Right forelimb (tissue), 1 donor: ENCODE measurements around the gene PDCL3.

Experiments used
- DNase-seq: peaks from one replicate; pipeline ENCODE4 v3.0.0-alpha.2; 2018

The PDCL3 gene

DNA sequence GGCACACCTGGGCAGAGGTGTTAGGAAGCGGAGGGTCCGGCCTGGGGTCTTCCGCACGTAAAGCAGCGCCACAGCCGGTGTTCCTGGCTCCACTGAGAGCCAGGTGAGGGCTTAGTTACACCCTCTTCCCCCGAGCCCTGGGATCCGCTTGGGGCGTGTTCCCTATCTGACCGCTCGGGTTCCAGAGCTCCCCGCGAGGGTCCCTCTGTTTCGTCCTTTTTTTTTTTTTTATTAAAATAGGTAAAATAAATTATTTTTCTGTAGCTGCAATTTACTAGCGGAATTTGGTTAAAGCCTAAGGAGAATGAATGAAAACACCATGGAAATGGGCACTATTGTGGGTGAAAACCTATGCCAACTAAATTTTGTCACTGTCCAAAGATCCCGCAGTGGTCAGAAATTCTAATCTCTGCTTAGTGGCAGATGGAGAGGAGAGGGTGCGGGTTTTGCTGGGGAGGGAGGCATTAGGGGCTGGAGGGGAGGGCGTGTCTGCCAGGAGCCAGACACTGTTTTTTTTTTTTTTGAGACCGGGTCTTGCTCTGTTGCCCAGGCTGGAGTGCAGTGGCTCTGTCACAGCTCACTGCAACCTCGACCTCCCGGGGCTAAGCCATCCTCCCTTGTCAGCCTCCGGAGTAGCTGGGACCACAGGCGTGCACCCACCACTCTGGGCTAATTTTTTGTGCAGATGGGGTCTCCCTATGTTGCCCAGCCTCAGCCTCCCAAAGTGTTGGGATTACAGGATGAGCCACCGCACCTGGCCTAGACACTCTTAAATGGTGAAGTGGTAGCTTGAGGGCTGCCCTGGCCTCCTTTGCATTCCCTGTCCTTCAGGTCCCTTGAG, 834 bp downstream of the PDCL3 start:
- no peak for DNase-seq

DNA sequence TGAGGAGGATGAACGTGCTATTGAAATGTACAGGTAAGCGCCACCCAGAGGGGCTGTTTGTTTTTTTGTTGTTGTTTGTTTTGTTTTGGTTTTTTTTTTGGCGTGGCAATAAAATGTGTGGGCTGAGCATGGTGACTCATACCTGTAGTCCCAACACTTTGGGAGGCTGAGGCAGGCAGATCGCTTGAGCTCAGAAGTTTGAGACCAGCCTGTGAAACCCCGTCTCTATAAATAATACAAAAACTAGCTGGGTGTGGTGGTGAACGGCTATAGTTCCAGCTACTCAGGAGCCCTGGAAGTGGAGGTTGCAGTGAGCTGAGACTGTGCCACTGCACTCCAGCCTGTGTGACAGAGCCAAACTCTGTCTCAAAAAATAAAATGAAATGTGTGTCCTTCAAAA, 6.2 kb downstream of the PDCL3 start:
- no peak for DNase-seq

DNA sequence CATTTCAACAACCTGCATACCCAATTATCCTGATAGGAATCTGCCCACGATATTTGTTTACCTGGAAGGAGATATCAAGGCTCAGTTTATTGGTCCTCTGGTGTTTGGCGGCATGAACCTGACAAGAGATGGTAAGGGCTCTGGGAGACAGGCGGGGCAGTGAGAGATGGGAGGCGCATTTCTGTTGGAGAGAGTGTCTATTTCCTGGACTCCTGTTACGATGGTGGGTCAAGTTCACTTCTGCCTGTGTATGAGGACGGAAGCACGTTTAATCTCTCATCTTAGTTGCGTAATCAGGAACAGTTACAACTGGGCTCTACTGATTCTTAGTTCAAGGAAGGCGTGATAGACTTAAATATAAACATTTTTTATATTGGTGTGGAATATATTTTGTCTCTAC, 8.9 kb downstream of the PDCL3 start:
- DNase-seq: no peak

DNA sequence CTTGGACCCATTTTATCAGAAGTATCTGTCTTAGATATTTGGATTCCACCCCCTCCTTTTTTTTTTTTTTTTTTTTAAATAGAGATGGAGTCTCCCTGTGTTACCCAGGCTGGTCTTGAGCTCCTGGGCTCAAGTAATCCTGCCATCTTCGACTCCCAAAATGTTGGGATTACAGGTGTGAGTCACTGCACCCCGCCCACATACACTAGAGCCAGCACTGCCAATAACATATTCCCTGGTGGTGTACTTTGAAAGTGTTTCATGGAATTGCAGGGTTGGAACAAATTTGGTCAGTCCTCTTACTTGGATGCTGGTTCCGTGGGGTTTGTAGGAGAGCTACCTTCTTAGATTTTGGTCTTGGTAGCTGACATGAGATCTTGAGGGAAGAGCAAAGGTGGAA, 15.0 kb downstream of the PDCL3 start:
- DNase-seq: no peak

DNA sequence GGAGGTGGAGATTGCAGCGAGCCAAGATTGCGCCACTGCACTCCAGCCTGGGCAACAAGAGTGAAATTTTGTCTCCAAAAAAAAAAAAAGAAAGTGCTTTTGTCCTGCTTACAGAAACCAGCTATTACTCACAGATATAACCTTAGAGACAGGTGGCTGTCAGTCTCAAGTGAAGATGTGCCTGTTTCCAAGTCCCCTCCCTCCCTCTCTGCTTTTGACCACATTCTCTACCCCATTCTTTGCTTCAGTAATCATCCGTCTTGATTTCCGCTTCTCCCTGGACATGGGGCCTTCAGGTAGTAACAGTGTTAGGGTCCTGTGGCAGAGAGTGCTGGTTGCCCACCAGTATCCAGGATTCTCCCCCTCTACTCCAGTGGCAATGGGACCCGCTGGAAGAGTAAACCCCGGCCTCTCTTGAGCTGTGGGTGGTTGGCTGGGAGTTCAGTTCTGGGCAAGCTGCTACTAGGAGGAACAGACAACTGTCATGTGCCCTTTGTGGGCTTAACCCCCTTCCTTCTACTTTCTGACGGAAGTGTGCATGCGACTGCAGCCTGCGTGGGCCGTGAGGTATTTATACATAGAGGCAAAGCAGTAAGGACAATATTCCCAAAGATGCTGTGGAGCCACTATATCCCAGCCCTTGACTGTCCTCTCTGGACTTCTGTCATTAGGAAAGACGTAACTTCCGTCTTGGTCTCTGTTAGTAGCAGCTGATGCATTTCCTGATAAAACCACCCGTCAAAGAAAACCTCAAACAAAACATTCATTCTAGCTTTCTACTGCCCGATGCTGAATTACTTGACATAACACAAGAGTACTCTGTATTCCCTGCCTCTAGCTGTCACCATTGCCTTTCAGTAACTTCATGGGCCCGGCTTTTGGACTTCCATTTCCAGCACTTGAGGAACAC, 17.8 kb downstream of the PDCL3 start:
- DNase-seq: no peak

- DNase-seq: no peak
Observed at GRCh38 chr2:100581277-100581612, 18.5 kb downstream of the PDCL3 start.

DNA sequence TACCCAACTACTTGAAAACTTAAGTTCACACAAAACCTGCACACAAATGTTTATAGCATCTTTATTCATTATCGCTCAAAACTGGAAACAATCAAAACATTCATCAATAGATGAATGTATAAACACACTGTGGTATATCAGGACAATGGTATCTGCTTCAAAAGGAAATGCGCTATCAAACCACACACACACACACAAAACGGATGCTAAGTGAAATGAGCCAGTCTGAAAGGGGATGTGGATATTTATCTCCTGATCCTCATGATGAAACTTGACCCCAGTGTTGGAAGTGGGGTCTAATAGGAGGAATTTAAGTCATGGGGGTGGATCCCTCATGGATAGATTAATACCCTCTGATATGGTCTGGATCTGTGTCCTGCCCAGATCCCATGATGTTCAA, 22.0 kb downstream of the PDCL3 start:
- no peak for DNase-seq

- DNase-seq: no peak
Observed at GRCh38 chr2:100588071-100588786, 25.4 kb downstream of the PDCL3 start.

DNA sequence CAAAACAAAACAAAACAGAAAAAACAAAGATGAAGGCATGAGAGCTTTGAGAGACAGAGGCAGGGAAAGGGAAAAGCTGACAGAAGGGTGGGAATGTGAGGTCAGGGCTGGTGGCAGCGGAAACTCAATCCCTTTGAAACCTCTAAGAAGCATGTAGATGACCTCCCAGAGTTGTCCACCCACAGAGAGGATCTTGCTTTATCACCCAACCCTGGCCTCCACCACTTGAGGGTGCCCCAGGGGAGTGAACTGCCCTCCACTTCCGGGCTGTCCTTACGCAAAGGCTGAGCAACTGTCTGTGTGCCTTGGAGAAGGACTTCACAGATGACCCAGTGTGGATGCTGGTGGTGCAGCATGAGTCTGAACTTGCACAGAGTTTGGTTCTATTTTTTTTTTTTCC, 26.7 kb downstream of the PDCL3 start:
- DNase-seq: no peak

DNA sequence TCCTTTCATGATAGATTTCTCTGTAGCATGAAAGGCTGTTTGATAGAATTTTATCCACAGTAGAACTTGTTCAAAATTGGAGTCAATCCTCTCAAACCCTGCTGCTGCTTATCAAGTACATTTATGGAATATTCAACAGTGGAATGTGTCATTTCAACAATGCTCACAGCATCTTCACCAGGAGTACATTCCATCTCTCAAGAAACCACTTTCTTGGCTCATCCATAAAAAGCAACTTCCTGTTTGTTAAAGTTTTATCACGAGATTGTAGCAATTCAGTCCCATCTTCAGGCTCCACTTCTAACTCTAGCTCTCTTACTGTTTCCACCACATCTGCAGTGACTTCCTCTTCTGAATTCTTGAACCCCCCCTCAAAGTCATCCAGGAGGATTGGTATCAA, 29.4 kb downstream of the PDCL3 start:
- no peak for DNase-seq

DNA sequence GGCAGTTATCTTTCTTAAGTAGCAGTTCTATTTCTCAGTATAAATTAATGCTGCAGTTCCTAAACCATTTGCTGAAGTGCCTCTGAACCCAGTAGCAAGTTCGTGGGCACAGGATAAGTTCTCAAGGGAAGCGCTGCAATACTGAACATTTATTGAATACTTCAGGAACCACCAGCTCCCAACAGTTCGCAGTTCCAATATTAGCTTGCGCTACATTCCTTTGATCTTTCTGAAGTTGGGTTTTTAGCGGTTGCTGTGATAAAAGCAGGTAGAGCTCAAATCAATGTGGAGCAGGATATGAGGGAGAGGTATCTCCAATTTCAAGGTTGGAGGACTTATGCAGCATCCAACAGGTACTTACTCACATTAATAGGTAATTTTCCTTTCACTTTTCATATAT, 33.7 kb downstream of the PDCL3 start:
- DNase-seq: no peak

DNA sequence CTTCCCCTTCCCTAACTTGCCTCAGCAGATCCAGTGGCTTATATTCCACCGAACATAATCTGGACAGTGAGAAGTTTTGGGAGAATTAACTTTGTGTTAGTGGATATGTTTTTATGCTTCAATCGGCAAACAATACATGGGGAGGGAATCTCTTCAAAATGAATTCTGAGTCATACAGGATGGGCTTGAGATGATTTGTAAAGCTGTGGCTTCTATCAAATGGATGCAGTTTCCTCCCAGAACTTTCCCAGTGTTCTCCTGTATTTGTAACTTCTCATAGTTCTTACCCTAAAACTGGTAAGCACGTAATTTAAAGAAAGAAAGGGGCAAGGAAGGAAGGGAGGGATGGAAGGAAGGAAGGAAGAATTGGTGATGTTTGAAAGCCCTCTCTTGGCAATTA, 36.8 kb downstream of the PDCL3 start:
- no peak for DNase-seq

DNA sequence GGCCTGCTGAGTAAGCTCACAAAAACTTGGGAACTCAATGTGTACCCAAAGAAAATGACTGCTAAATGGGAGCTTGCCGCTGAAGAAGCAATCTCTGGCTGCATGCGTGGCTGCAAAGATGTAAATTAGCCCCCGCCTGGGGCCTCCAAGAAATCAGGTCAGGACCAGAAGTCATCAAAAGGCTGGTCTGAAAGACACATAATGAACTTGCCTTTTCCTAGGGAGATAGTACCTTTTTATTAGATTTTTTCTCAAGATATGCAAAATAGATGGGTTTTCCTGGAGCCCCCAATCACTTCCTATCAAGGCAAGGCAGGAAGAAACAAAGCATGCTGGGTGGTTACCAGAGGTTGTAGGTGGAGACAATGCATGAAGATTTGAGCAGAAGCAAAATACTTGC, 38.9 kb downstream of the PDCL3 start:
- DNase-seq: no peak

GRCh38 chr2:100603414-100603813, 40.6 kb downstream of the PDCL3 start:
- no peak for DNase-seq

DNA sequence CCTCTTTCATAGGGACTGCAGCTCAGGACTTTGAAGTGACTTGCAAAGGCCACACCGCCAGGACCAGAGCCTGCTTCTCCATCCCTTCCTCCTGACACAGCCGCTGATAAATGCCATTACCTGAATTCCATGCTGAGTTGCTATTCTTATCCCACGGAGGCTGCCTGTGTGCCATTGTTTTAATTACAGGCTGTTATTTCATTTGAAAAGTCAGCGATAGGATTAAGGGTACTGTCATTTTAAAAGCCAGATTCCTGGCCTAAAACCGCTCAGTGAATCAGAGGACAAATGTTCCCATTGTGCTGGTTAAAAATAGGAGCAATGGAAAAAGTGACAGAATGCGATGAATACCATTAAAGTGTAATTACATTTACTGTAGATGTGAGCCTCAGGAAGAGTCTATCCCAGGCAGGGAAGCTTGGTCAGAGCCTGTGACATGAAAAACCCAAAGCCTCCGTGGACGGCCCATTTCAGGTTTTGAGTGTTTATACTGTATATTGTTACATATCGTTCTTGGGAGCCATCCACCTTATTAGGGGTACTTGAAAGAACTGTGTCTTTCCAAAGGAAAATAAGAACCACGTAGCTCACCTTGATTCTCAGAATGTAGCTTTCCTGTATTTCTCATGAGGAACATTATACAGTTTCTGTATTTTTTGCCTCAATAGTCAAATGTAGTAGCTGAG, 41.3 kb downstream of the PDCL3 start:
- DNase-seq: no peak

GRCh38 chr2:100606332-100606725, 43.5 kb downstream of the PDCL3 start:
- DNase-seq: no peak

GRCh38 chr2:100606726-100607343, 44.0 kb downstream of the PDCL3 start:
- peak; percentile 56 for DNase-seq

DNA sequence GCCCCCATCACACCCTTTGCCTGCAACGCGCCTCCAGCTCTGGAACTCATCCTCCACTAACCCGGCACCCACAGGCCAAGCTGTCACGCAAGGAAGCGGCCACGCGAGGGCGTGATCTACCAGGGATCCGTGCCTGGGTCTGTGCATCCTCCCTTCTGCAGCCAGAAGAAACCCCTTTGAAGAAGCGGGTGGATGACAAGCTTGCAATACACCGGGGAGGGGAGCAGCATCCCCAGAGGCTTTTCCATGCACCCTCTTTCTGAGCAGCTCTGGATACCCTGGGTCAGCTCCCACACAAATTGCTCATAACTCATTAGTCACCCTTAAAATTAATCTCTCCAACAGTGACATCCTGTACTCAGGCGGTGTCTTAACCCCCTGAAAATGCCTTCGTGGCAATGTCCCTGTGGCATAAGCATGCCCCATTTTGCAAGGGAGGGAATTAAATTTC, 47.6 kb downstream of the PDCL3 start:
- DNase-seq: peak; percentile 87

GRCh38 chr2:100611079-100612029, 48.6 kb downstream of the PDCL3 start:
- no peak for DNase-seq

DNA sequence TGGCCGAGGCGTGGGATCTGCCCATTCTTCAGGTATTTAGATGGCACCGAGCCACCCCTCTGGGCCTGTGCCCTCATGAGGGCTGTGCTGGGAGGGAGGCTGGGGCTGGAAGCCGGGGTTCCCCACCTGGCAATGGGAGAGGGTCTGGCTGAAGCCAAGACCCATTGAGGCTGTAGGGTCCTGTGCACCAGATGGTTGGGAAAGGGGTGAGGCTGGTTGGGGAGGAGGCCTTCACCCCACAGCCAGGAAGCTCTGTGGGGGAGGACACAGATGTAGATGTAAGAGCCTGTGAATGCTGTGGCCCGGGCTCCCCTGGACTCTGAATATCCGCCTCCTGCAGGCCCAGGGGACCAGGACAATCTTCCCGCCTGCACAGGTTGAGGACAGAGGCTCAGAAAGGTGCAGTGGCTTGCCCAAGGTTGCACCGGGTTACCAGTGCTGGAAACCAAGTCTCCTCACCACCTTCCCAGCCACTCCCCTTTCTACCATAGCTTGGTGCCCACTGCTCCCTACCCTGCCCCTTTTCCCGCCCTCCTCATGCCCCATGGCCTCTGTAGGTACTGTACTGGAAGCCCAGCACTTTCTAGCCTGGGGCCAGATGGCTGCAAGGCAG, 49.7 kb downstream of the PDCL3 start:
- no peak for DNase-seq

GRCh38 chr2:100613719-100614118, 50.9 kb downstream of the PDCL3 start:
- no peak for DNase-seq
